ENCODE measurements around the gene LRFN5. TPM values are rescaled to one million over a fixed set of nuclear protein-coding genes. Genes with fewer than 3 reads are reported as not detected.

LRFN5 gene
- polyA plus RNA-seq, 1 of the 3 experiments (the other 2 are of a cell fraction) = not detected

DNA sequence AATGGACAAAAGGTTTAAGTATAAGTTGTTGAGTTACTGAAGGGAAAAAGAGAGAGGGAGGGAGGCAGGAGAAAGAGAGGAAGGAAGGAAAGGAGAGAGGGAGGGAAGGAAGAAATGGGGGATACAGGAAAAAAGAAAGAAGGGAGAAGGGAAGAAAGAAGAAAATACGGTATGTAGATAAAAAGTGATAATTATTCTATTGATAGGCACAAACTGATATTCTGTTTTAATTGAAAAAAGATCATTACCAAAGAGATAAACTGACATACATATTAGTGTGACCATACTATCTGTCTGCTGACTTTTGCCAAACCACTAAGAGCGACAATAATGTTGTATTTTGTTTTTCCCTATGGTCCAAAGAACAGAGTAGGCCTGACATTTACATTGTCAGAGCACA lies 154.5 kb downstream of the LRFN5 start (continued):
- TF ChIP-seq GATA2 (CRISPR knock-in tag; IDR thresholded peaks at IDR 0.05) = no peak
- no peak for TF ChIP-seq FOXJ3 (CRISPR knock-in tag; IDR thresholded peaks at IDR 0.05)

DNA sequence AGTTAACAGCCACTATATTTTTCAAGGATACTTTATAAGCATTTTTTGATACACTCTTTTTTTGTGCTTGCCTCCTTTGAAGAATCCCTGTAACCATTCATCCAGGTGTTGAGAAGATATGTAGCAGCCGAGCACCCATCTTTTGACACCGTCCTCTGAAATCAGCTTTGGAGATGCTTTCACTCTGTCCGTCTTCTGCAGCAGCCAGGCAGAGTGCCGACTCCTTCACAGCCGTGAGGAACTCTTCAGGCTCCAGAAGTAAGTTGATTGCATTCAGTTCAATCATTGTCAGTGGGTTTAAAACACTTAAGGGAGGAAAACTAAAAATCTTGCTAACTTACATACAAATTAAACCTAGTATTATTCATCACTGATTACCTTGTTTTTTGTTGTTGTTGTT lies 160.1 kb downstream of the LRFN5 start:
- Histone ChIP-seq H2AFZ (ENCODE audit: low read depth) (no peak overlapping the region), H3K27me3 (ENCODE audit: insufficient read depth) (no peaks in the 10 kb centered on the region), H3K79me2 (ENCODE audit: insufficient read depth) (no peaks in the 10 kb centered on the region), H3K36me3 (replicated peaks in 1 of 2; ENCODE audit: control insufficient read depth in 1 of 2, insufficient read depth in 2 of 2, low read length in 1 of 2) (no peaks in the 10 kb centered on the region), H3K9ac (no peak overlapping the region), H3K9me3 (no peaks in the 10 kb centered on the region), H3K4me1 (ENCODE audit: control insufficient read depth in 1 of 2, insufficient read depth in 2 of 2, low read depth in 1 of 2, low read length in 1 of 2) (no peaks in the 10 kb centered on the region), H3K4me2 (no peak overlapping the region), H3K9me2 (no peaks in the 10 kb centered on the region), H3K4me3 (ENCODE audit: low read depth in 2 of 2, low read length in 1 of 2) (no peak overlapping the region), H4K20me1 (ENCODE audit: insufficient read depth) (no peaks in the 10 kb centered on the region), H3K27ac (ENCODE audit: low read depth in 2 of 2, low read length in 1 of 2) (no peak overlapping the region), H3F3A (replicated peaks; ENCODE audit: insufficient read depth) (no peaks in the 10 kb centered on the region)
- DNase-seq = no peak
- ChIA-PET POLR2A (no interaction called here), CTCF (no interaction called here)
- 3% methylated on average over 5 of the region's 5 CpGs for WGBS (ENCODE audit: low lambda C conversion rate)
- TF ChIP-seq ELF1 (IDR thresholded peaks at IDR 0.05) = no peak
- TF ChIP-seq POLR2AphosphoS5 (IDR thresholded peaks at IDR 0.05; ENCODE audit: low read depth, low read length) = no peak
- TF ChIP-seq RXRA (IDR thresholded peaks at IDR 0.05; ENCODE audit: borderline replicate concordance, low read depth) = no peak
- no peak for TF ChIP-seq FOSL2 (IDR thresholded peaks at IDR 0.05; ENCODE audit: borderline replicate concordance, low read depth)
- TF ChIP-seq GATA2 (CRISPR knock-in tag; IDR thresholded peaks at IDR 0.05) = no peak

DNA sequence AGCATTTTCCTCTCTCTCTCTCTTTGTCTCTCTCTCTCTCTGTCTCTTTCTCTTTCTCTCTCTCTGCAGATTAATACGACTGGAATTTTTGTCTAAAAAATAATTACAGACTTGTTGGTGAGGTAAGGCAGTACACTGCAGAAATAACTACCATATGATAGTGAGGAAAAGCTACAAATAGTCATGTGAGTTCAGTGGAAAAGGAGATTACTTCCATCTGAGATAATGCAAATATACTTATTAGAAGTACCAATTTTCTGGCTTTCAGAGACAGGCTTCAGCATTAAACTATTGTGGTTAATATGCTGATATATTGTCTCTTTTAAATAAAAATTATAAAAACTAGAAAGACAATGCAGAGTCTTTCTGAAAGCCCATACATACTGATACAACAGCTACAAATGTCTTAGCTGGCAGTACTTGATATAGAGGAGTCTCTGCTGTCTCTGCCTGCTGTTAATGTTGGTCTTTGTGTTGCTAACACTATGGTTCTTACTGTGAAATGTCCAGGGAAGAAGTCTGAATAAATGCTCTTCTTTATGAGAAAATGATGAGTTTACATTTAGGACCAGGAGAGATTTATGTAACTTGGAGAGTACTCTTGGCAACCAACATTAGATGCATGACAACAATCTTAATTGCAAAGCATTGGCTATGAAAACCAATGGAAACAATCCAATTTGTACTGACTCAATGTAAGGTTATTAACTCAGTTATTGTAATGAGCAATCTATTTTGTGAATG lies 167.0 kb downstream of the LRFN5 start:
- H4K20me1 ChIP-seq (ENCODE audit: insufficient read depth) = no peaks in the 10 kb centered on the region
- POLR2A ChIA-PET = no interaction called here
- H3K4me3 ChIP-seq (ENCODE audit: low read depth in 2 of 2, low read length in 1 of 2) = no peak overlapping the region
- no peaks in the 10 kb centered on the region for H3K4me1 ChIP-seq (ENCODE audit: control insufficient read depth in 1 of 2, insufficient read depth in 2 of 2, low read depth in 1 of 2, low read length in 1 of 2)
- no peak overlapping the region for H3K4me2 ChIP-seq
- H3K9ac ChIP-seq = no peak overlapping the region
- no peaks in the 10 kb centered on the region for H3K9me3 ChIP-seq
- H3F3A ChIP-seq (replicated peaks; ENCODE audit: insufficient read depth) = no peaks in the 10 kb centered on the region
- DNase-seq = no peak
- no peak overlapping the region for H2AFZ ChIP-seq (ENCODE audit: low read depth)
- WGBS (ENCODE audit: low lambda C conversion rate) = 0% methylated on average over 1 of the region's 1 CpG
- CTCF ChIA-PET = no interaction called here
- H3K9me2 ChIP-seq = no peaks in the 10 kb centered on the region
- no peaks in the 10 kb centered on the region for H3K79me2 ChIP-seq (ENCODE audit: insufficient read depth)
- no peaks in the 10 kb centered on the region for H3K36me3 ChIP-seq (replicated peaks in 1 of 2; ENCODE audit: control insufficient read depth in 1 of 2, insufficient read depth in 2 of 2, low read length in 1 of 2)
- H3K27me3 ChIP-seq (ENCODE audit: insufficient read depth) = no peaks in the 10 kb centered on the region
- no peak overlapping the region for H3K27ac ChIP-seq (ENCODE audit: low read depth in 2 of 2, low read length in 1 of 2)
- TF ChIP-seq MXI1 (IDR thresholded peaks at IDR 0.05; ENCODE audit: low read depth, low read length) = no peak
- no peak for TF ChIP-seq RFX5 (IDR thresholded peaks at IDR 0.05; ENCODE audit: low read length)
- TF ChIP-seq GATA2 (CRISPR knock-in tag; IDR thresholded peaks at IDR 0.05) = no peak
- no peak for TF ChIP-seq TEAD4 (IDR thresholded peaks at IDR 0.05; ENCODE audit: borderline replicate concordance, insufficient read depth)
- TF ChIP-seq GABPA (IDR thresholded peaks at IDR 0.05; ENCODE audit: low read depth) = no peak
- TF ChIP-seq SIN3A (IDR thresholded peaks at IDR 0.05; ENCODE audit: borderline replicate concordance, low read depth, low read length) = no peak
- no peak for TF ChIP-seq TCF12 (IDR thresholded peaks at IDR 0.05)
- no peak for TF ChIP-seq FOXJ3 (CRISPR knock-in tag; IDR thresholded peaks at IDR 0.05)
- no peak for TF ChIP-seq NFIC (IDR thresholded peaks at IDR 0.05; ENCODE audit: borderline replicate concordance)
- TF ChIP-seq RCOR1 (IDR thresholded peaks at IDR 0.05; ENCODE audit: low read length) = no peak
- TF ChIP-seq, protein P1, sequence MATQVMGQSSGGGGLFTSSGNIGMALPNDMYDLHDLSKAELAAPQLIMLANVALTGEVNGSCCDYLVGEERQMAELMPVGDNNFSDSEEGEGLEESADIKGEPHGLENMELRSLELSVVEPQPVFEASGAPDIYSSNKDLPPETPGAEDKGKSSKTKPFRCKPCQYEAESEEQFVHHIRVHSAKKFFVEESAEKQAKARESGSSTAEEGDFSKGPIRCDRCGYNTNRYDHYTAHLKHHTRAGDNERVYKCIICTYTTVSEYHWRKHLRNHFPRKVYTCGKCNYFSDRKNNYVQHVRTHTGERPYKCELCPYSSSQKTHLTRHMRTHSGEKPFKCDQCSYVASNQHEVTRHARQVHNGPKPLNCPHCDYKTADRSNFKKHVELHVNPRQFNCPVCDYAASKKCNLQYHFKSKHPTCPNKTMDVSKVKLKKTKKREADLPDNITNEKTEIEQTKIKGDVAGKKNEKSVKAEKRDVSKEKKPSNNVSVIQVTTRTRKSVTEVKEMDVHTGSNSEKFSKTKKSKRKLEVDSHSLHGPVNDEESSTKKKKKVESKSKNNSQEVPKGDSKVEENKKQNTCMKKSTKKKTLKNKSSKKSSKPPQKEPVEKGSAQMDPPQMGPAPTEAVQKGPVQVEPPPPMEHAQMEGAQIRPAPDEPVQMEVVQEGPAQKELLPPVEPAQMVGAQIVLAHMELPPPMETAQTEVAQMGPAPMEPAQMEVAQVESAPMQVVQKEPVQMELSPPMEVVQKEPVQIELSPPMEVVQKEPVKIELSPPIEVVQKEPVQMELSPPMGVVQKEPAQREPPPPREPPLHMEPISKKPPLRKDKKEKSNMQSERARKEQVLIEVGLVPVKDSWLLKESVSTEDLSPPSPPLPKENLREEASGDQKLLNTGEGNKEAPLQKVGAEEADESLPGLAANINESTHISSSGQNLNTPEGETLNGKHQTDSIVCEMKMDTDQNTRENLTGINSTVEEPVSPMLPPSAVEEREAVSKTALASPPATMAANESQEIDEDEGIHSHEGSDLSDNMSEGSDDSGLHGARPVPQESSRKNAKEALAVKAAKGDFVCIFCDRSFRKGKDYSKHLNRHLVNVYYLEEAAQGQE (IDR thresholded peaks at IDR 0.05; ENCODE audit: low read depth, low read length) = no peak
- no peak for TF ChIP-seq SMC3 (IDR thresholded peaks at IDR 0.05; ENCODE audit: low read depth, low read length)
- no peak for TF ChIP-seq YY1 (IDR thresholded peaks at IDR 0.05; ENCODE audit: low read depth)
- TF ChIP-seq, protein P2, sequence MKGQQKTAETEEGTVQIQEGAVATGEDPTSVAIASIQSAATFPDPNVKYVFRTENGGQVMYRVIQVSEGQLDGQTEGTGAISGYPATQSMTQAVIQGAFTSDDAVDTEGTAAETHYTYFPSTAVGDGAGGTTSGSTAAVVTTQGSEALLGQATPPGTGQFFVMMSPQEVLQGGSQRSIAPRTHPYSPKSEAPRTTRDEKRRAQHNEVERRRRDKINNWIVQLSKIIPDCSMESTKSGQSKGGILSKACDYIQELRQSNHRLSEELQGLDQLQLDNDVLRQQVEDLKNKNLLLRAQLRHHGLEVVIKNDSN (IDR thresholded peaks at IDR 0.05; ENCODE audit: borderline replicate concordance, low read depth) = no peak
- TF ChIP-seq JUND (IDR thresholded peaks at IDR 0.05) = no peak
- no peak for TF ChIP-seq CHD2 (IDR thresholded peaks at IDR 0.05; ENCODE audit: low read length, partially characterized antibody)
- TF ChIP-seq, protein P3, sequence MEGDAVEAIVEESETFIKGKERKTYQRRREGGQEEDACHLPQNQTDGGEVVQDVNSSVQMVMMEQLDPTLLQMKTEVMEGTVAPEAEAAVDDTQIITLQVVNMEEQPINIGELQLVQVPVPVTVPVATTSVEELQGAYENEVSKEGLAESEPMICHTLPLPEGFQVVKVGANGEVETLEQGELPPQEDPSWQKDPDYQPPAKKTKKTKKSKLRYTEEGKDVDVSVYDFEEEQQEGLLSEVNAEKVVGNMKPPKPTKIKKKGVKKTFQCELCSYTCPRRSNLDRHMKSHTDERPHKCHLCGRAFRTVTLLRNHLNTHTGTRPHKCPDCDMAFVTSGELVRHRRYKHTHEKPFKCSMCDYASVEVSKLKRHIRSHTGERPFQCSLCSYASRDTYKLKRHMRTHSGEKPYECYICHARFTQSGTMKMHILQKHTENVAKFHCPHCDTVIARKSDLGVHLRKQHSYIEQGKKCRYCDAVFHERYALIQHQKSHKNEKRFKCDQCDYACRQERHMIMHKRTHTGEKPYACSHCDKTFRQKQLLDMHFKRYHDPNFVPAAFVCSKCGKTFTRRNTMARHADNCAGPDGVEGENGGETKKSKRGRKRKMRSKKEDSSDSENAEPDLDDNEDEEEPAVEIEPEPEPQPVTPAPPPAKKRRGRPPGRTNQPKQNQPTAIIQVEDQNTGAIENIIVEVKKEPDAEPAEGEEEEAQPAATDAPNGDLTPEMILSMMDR (IDR thresholded peaks at IDR 0.05) = no peak

Measured in SK-N-SH (cell line).